ENCODE data around the gene VPS35L.

VPS35L gene

DNA sequence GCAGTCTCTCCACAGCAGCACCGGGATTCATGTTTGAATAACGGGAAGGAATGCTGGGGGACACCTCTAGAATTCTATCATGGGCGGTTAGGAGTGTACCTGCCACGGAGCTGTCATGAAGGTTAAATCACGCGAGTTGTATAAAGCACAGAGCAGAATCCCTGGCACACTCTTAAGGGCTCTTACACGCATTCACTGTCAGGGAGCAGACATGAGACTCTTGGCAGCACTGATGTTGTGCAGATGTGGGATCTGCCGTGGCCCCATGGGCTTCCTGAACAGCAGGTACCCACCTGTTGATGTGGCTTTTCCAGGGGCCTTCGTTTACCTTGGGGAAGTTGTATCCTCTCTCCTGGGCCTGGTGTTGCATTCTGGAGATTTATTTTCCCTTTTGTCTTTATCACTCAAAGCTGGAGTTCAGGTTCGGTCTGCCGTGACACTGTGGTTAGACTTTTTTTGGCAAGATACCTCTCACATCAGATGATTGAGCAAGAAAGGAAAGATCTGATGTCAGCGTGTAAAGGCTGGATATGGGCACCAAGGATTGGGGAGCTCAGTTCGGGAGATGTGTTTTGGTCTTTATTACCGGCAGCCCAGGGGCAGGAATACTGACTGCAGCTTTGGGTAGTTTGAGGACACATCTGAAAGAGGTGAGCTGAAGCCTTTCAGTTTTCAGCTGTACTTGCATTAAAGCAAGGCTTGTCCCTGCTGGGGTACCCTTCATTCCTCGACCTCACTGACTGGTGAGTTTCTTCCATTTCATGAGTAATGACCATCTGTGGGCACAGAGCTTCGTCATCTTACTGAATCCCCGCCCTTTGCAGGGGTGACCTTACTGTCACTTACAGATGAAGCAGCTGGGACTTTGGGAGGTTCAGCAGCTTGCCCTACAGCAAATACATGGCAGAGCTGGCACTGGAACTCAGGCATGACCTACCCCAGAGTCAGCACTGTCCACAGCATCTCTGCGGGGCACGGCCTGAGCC, 143.3 kb downstream of the VPS35L start:
- DNase-seq, result no peak

- DNase-seq, result no peak
Observed at GRCh38 chr16:19699472-19699871, 144.0 kb downstream of the VPS35L start.

GRCh38 chr16:19700319-19700781, 144.8 kb downstream of the VPS35L start:
- no peak for DNase-seq

- DNase-seq, result no peak
Observed at GRCh38 chr16:19701091-19701490, 145.6 kb downstream of the VPS35L start.

DNA sequence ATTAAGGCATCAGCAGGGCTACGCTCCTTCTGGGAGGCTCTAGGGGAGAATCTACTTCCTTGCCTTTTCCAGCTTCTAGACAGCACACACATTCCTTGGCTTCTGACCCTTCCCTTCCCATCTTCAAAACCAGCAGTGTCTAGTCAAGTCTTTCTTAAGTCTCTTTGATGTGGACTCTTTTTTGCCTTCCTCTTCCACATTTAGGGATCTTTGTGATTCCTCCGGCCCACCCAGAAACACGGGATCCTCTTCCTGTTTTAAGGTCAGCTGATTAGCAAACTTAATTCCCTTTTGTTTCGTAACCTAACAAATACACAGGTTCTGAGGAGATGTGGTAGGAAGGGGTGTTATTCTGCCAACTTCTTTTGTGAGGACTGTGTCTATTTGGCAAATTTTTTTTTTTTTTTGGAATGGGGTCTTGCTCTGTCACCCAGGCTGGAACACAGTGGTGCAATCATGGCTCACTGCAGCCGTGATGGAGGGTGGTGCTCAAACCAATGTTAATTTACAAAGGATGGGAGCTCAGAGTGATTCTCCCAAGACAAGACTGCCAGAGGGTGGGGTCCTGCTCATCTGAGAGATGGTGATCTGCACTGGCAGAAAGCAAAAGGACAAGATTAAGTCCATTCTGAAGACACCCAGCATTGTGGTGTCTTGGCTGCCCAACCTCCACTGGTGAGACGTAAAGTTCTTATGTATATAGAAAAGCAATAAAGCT, 147.8 kb downstream of the VPS35L start:
- DNase-seq, result no peak

DNA sequence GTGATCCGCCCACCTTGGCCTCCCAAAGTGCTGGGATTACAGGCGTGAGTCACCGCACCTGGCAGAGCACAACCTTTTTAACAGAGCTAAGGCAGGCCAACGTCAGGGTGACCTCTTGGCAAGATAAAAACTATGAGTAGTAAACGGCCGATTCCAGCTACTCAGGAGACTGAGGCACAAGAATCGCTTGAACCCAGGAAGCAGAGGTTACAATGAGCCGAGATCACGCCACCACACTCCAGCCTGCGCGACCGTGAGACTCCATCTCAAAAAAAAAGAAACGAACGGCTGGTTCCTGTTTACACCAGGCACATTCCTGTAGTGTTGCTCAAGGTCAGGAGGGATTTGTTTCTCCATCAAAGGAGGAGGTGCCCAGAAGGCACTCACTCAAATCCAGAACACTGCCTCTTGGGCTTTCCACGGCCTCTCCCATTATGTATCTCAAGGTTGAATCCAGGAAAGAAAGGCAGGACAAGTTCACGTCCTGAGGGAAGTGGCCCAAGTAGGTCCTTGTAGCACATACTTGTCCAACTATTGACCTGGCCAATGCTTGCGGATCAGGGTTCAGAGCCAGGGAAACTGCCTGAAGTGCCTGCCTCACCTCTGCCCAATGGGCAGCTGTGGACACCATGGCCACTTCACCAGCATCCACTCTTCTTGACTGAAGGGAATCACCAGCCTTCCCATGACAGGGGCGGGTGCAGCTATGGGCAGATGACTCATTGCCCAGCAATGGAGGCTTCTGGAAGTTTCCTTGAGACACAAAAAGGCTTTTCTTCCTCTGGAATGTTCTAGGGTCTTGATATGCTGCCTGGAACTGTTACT, 149.0 kb downstream of the VPS35L start:
- DNase-seq, result no peak

DNA sequence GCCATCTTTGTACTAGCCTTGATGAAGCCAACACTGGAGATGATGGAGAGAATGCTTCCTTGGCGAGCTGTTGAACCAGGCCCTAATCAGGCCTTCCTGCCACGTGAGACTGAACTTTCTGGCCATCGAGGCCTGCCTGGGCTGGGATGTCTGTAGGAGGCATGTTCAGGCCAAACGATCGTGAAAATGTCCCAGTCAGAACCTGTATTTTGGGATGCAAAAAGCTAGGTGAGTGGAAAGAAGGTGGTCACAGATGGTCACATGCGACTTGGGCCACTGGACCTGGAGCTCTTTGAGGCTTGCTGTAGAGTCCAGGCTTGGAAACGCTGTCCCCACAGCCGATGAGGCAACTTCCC, 149.6 kb downstream of the VPS35L start:
- no peak for DNase-seq

DNA sequence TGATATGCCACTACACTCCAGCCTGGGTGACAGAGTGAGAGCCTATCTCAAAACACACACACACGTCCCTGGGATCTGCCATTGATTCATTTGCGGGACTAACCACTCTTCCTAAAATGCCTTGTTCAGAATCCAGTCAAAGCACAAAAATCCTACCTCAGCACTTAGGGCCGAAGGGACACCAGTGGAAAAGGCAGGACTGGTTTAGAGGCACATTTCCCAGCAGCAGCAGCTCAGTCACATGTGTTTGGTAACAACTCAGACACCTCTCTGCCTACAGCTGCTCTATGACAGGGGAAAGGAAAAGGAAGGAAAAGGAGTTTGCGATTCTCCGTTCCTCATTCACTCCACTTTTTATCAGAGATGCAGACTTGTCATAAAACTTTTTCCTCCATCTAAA, 150.3 kb downstream of the VPS35L start:
- no peak for DNase-seq

DNA sequence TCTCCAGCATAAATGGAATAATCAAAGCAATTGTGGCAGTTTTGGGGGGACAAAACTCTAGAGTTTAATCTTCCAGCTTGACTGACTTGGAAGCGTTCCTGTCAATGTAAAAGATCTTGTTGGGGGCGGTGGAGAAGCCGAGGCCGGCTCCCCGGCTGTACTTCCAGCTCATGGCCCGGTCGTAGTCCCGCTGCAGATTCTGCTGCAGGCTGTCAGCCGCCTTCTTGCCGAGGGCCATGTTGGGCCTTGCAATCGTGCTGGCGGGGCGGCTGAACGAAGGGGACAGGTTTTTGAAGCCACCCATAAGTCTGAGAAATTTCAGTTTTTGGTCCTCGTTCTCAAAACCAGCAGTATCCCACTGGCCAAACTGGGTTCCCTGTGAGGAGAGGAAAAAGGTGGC, 151.3 kb downstream of the VPS35L start:
- no peak for DNase-seq

- no peak for DNase-seq
Observed at GRCh38 chr16:19707569-19708295, 152.2 kb downstream of the VPS35L start.

GRCh38 chr16:19708296-19709205, 153.0 kb downstream of the VPS35L start:
- no peak for DNase-seq

- DNase-seq, result no peak
Observed at GRCh38 chr16:19709381-19710136, 154.1 kb downstream of the VPS35L start.

DNA sequence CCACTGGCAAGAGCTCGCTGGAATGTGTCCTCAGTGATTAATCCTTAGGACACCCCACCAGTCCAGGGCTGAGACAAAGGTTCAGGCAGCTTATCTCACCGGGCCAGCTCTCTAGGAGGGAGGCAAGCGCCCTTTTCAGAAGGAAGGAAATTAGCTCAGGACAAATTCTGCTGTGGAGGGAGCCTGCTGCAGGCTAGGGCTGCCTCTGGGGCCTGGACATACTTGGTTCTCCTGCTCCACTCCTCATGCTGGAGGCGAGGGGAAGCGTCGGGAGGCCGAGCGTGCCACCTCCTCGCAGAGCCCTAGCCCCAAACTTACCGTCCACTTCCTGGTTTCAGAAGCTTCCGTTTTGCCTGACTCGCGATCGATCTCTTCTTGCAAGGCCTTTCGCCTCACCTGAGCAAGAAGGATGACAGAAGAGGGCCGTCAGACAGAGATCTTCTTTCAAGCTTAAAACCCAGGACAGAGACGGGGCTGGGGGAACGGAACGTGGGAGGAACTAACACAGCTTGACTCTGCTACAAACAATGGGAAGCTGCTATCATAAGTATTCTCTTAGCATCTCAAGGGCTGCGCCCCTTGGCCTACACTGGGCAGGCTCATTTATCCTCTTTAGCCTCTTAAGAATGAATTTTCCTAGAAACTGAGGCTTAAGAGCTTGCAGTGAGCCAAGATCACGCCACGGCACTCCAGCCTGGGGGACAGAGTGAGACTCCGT, 154.8 kb downstream of the VPS35L start:
- no peak for DNase-seq

DNA sequence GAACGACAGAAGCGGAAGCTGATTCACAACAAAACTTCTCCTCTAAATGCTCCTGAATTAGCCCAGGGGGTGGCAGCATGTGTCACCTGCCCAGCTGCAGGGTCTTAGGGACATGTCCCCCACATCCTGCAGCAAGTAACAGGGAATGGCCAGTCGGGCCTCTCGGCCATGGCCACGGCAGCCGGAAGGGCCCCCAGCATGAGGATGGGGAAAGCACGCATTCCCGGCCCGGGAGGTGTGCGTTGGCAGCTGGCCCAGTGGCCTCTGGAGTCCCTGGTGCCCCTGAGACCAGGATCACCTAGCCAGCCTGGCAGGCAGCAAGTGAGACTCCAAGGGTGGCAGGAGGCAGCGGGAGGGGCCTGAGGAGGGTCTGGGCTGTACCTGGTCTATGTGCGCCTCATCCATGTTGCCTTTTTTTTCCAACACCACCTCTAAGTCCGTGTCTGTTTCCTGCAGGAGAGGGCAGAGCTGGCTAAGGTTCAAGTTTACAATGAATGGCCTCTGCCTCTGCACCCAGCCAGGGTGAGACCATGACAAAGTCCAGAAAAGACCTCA, 155.6 kb downstream of the VPS35L start:
- DNase-seq, result no peak

GRCh38 chr16:19711643-19712042, 156.1 kb downstream of the VPS35L start:
- DNase-seq, result no peak

DNA sequence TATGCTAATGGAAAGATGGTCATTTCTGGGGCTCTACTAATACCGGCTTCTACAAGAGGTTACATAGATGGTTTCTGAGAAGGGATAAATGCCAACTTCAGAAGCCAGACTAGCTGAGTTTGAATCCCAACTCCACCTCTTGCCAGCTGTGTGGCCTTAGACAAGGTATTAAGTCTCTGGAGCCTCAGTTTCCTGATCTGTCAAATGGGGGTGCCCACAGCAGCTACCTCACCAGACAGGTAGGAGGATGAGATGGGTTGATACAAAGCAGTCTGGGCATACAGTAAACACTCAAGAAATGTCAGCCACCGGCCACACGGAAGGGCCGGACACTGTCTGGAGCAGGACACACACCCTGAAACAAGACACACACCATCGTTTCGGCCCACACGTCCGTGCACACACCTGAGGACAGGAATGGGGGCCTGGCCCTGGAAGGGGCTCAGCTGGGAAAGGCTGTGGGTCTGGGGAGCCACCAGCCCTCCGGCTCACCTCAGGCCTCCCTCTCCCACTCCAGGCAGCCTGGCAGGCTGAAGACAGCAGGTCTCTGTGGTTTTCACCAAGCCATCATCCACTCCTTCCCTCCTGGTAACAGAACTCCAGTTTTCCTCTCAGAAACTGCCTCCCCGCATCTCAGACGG, 157.0 kb downstream of the VPS35L start:
- no peak for DNase-seq

DNA sequence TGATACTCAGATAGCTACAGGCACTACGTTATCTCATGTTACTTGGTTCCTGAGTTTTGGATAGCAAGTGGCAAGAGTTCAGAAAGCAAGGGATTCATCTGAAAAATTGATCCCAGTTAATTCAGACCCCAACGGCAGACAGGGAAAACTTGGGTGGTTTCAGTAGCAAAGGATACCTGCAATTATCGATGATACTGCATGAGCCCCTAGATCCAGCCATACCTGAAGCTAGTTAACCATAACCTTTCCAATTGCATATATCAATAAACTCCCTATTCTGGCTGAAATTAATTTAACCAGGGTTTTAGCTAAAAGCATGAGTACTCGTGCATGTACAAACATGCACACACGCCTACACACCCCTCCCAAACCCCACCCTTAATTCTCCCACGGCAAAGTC, 158.2 kb downstream of the VPS35L start:
- DNase-seq, result no peak

DNA sequence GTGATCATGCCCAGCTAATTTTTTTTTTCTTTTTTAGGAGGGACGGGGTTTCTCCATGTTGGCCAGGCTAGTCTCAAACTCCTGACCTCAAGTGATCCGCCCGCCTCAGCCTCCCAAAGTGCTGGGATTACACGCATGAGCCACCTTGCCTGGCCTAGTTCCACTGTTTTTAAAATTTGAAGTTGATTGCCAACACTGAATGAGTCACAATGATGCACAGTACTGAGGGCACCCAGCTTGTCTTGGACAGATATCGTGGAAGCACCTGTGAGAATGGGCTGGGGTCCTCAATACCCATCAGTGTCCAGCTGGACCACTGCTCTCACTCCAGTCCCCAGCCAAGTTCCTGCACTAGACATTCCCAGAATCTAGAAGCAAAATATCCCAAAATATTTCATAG, 160.1 kb downstream of the VPS35L start:
- DNase-seq, result no peak

GRCh38 chr16:19716183-19716582, 160.7 kb downstream of the VPS35L start:
- DNase-seq, result no peak

Measured in cortex of kidney (tissue), 1 donor.